ENCODE measurements around the gene EPPIN.

EPPIN gene

GRCh38 chr20:45545351-45545750 lies 1.9 kb downstream of the EPPIN start:
- TF ChIP-seq CTCF (IDR thresholded peaks at IDR 0.05; ENCODE audit: control extremely low read depth, extremely low read depth, low read depth, missing control alignments), result no peak
- POLR2A ChIA-PET, result no interaction called here

GRCh38 chr20:45539382-45539781 lies 7.8 kb downstream of the EPPIN start, which contains the start of gene WFDC6:
WFDC6 (minus strand) TSS chr20:45539482; CDS start chr20:45539407, 75 bp downstream.
- no peak for DNase-seq (ENCODE audit: extremely low spot score)
- ChIA-PET CTCF (interaction anchor here (0.9 to 1.4 kb wide), 2 partner anchors 21 to 232 kb away, joined by 3 read pairs; no protein-coding TSS in a partner anchor), POLR2A (no interaction called here)
- no peak for TF ChIP-seq CTCF (IDR thresholded peaks at IDR 0.05; ENCODE audit: control extremely low read depth, extremely low read depth, low read depth, missing control alignments)

More at GRCh38 chr20:45545351-45545750, 1.9 kb downstream of the EPPIN start:
- CTCF ChIA-PET, result interaction anchor here (0.8 to 0.9 kb wide), 2 partner anchors 11 to 226 kb away, joined by 3 to 4 read pairs; no protein-coding TSS in a partner anchor
- no peak for DNase-seq (ENCODE audit: extremely low spot score)

DNA sequence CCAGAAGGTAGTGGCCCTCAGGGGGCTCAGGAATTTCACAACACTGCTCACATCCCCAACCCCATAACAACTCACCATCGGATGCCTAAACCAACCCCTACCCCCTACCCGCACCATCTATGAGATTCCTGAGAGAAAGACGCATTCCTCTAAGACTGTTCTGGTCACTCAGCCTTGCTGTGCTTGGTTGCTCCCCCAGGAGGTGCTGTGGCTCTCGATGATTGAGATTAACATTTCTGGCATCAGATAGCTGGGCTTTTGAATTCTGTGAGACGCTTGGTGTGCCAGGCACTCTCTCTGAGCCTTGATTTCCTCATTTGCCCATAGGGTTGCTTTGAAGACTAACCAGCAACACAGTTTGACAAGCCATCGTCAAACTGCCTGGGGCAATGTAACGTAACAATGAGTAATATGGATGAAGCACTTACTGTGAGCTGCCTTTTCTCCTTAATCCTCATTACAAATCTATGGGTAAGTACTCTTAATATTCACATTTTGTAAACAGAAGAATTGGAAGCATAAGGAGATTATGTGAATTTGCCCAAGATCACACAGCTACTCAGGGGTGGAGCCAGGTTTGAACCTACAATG lies 8.9 kb downstream of the EPPIN start:
- ChIA-PET POLR2A (no interaction called here), CTCF (no interaction called here)
- DNase-seq (ENCODE audit: extremely low spot score), result no peak
- TF ChIP-seq CTCF (IDR thresholded peaks at IDR 0.05; ENCODE audit: control extremely low read depth, extremely low read depth, low read depth, missing control alignments), result no peak

- CTCF ChIA-PET, result no interaction called here
- DNase-seq (ENCODE audit: extremely low spot score), result no peak
- POLR2A ChIA-PET, result no interaction called here
- no peak for TF ChIP-seq CTCF (IDR thresholded peaks at IDR 0.05; ENCODE audit: control extremely low read depth, extremely low read depth, low read depth, missing control alignments)
Measured at GRCh38 chr20:45527294-45527693, 19.9 kb downstream of the EPPIN start.

GRCh38 chr20:45523821-45524220 lies 23.4 kb downstream of the EPPIN start:
- ChIA-PET POLR2A (no interaction called here), CTCF (interaction anchor here (1.1 kb wide), 1 partner anchor 39 kb away, joined by 3 read pairs; no protein-coding TSS in a partner anchor)
- no peak for DNase-seq (ENCODE audit: extremely low spot score)
- no peak for TF ChIP-seq CTCF (IDR thresholded peaks at IDR 0.05; ENCODE audit: control extremely low read depth, extremely low read depth, low read depth, missing control alignments)

GRCh38 chr20:45518282-45518681 lies 28.9 kb downstream of the EPPIN start:
- CTCF ChIA-PET, result interaction anchor here (0.8 to 1.3 kb wide), 3 partner anchors 52 to 253 kb away, joined by 3 to 6 read pairs (median 3); no protein-coding TSS in a partner anchor
- TF ChIP-seq CTCF (IDR thresholded peaks at IDR 0.05; ENCODE audit: control extremely low read depth, extremely low read depth, low read depth, missing control alignments), result no peak
- DNase-seq (ENCODE audit: extremely low spot score), result no peak
- POLR2A ChIA-PET, result no interaction called here

Data from GM10248 (cell line).